WTC11 (cell line): ENCODE measurements around the gene PLEKHH2. TPM values are rescaled to one million over a fixed set of nuclear protein-coding genes. Genes with fewer than 3 reads are reported as not detected.

Experiments
- ATAC-seq: fragments of 200-7000 bp; cut with Tn5 transposase; 2 replicates; pipeline ENCODE4 v1.10.0; 2021; ENCODE audit warnings: mild to moderate bottlenecking, moderate library complexity
- Bru-seq: library from RNA; stranded (reverse); fragments of 400-500 nt; gene quantifications from one replicate; lab custom pipeline; 2021; lab: Mats Ljungman, UMichigan
- CTCF ChIA-PET: fragments of 300-600 bp; sonication (Branson Sonifier 250); formaldehyde crosslinking; loops from one replicate; lab custom pipeline; 2021; ENCODE audit warnings: antibody characterized with exemption; lab: Charles Lee
- POLR2A ChIA-PET: fragments of 350-600 bp; sonication (Branson Sonifier 250); formaldehyde crosslinking; loops from one replicate; lab custom pipeline; 2021; ENCODE audit warnings: antibody characterized with exemption; lab: Charles Lee
- DNase-seq: peaks from one replicate; pipeline ENCODE4 v3.0.0; 2021; ENCODE audit warnings: low spot score
- H3K27ac Mint-ChIP-seq: 2 replicates; pipeline ENCODE4 v1.8.0; 2021; ENCODE audit warnings: mixed read lengths
- H3K27me3 Mint-ChIP-seq: 2 replicates; pipeline ENCODE4 v1.8.0; 2021; ENCODE audit warnings: low read depth, mild to moderate bottlenecking, moderate library complexity, mixed read lengths
- H3K36me3 Mint-ChIP-seq: 2 replicates; pipeline ENCODE4 v1.8.0; 2021; ENCODE audit warnings: mixed read lengths
- H3K4me1 Mint-ChIP-seq: 2 replicates; pipeline ENCODE4 v1.8.0; 2022; ENCODE audit warnings: mixed read lengths
- H3K4me3 Mint-ChIP-seq: 2 replicates; pipeline ENCODE4 v1.8.0; 2021; ENCODE audit warnings: mild to moderate bottlenecking, moderate library complexity, mixed read lengths
- H3K9me3 Mint-ChIP-seq: 2 replicates; pipeline ENCODE4 v1.8.0; 2021; ENCODE audit warnings: mixed read lengths
- ELF4 ChIP-seq: sonication (generic); formaldehyde crosslinking; IDR thresholded peaks from 2 replicates; pipeline ENCODE4 v1.8.1; 2022; ENCODE audit warnings: low read depth, mild to moderate bottlenecking, moderate library complexity, missing genetic modification reagents
- ESRRA ChIP-seq: sonication (generic); formaldehyde crosslinking; IDR thresholded peaks from 2 replicates; pipeline ENCODE4 v1.8.1; 2022; ENCODE audit warnings: mild to moderate bottlenecking, missing genetic modification reagents, borderline replicate concordance
- FOXP1 ChIP-seq: sonication (generic); formaldehyde crosslinking; IDR thresholded peaks from 2 replicates; pipeline ENCODE4 v1.8.0; 2022; ENCODE audit warnings: missing genetic modification reagents, mild to moderate bottlenecking, moderate library complexity, borderline replicate concordance
- HMGA2 ChIP-seq: fragments of 250-450 bp; sonication (Bioruptor Pico); IDR thresholded peaks from 2 replicates; pipeline ENCODE4 v1.4.0; 2021; ENCODE audit warnings: mild to moderate bottlenecking, moderate library complexity
- MYBL2 ChIP-seq: sonication (generic); formaldehyde crosslinking; IDR thresholded peaks from 2 replicates; pipeline ENCODE4 v1.8.1; 2023; ENCODE audit warnings: mild to moderate bottlenecking, moderate library complexity, missing genetic modification reagents
- NFYB ChIP-seq: sonication (generic); formaldehyde crosslinking; conservative IDR thresholded peaks from 2 replicates; pipeline ENCODE4 v1.8.0; 2022; ENCODE audit warnings: low read depth, missing genetic modification reagents
- PRRX2 ChIP-seq: fragments of 250-450 bp; sonication (Bioruptor Pico); IDR thresholded peaks from 2 replicates; pipeline ENCODE4 v1.8.0; 2021; ENCODE audit warnings: mild to moderate bottlenecking
- SP1 ChIP-seq: sonication (generic); formaldehyde crosslinking; conservative IDR thresholded peaks from 2 replicates; pipeline ENCODE4 v1.8.1; 2022; ENCODE audit warnings: missing genetic modification reagents
- ZBTB21 ChIP-seq: sonication (generic); formaldehyde crosslinking; IDR thresholded peaks from 2 replicates; pipeline ENCODE4 v1.8.1; 2023; ENCODE audit warnings: mild to moderate bottlenecking, missing genetic modification reagents, borderline replicate concordance
- ZNF263 ChIP-seq: sonication (generic); formaldehyde crosslinking; IDR thresholded peaks from 2 replicates; pipeline ENCODE4 v1.8.1; 2022; ENCODE audit warnings: low read depth, mild to moderate bottlenecking, moderate library complexity, missing genetic modification reagents
- ZNF423 ChIP-seq: fragments of 250-450 bp; sonication (Bioruptor Pico); IDR thresholded peaks from 2 replicates; pipeline ENCODE4 v2.1.2; 2022; ENCODE audit warnings: mild to moderate bottlenecking, moderate library complexity
- long read RNA-seq, 3 experiments: library from RNA in 1 of 3; library from capped mRNA in 1 of 3; library from polyadenylated mRNA in 1 of 3; unstranded in 2 of 3; stranded (forward) in 1 of 3; transcript quantifications; one replicate each; pipeline ENCODE4 v2.0.0, GENCODE V29; 2021
- total RNA-seq: library from RNA; stranded (reverse); gene quantifications from 3 replicates; pipeline ENCODE4 v1.2.3, GENCODE V29; 2021
- TF ChIP-seq, protein P1 (sequence below): sonication (generic); formaldehyde crosslinking; IDR thresholded peaks from 2 replicates; pipeline ENCODE4 v1.8.1; 2023; ENCODE audit warnings: mild to moderate bottlenecking, missing genetic modification reagents
- TF ChIP-seq, protein P2 (sequence below): sonication (generic); formaldehyde crosslinking; IDR thresholded peaks from 2 replicates; pipeline ENCODE4 v1.8.1; 2023; ENCODE audit warnings: mild to moderate bottlenecking, moderate library complexity, missing genetic modification reagents
- TF ChIP-seq, protein P3 (sequence below): fragments of 250-450 bp; sonication (Bioruptor Pico); IDR thresholded peaks from 2 replicates; pipeline ENCODE4 v2.1.2; 2022; ENCODE audit warnings: mild to moderate bottlenecking, moderate library complexity
- TF ChIP-seq, protein P4 (sequence below): sonication (generic); formaldehyde crosslinking; IDR thresholded peaks from 2 replicates; pipeline ENCODE4 v1.8.0; 2022; ENCODE audit warnings: mild to moderate bottlenecking, missing genetic modification reagents
- TF ChIP-seq, protein P5 (sequence below): sonication (generic); formaldehyde crosslinking; IDR thresholded peaks from 2 replicates; pipeline ENCODE4 v1.8.0; 2022; ENCODE audit warnings: mild to moderate bottlenecking, missing genetic modification reagents

The PLEKHH2 gene
- 5.8 to 7.1 TPM (median 7.0 TPM) in 3 replicates for total RNA-seq
- Bru-seq, nascent RNA, result percentile 49 among the genes with signal in this experiment
- long read RNA-seq, experiment 1, full-length matches to known transcripts, result 2 of 15 reads
- long read RNA-seq, experiment 1, partial matches to known transcripts, result 5 of 15 reads
- long read RNA-seq, experiment 1, other reads (novel, unspliced or antisense), result 8 of 15 reads
- long read RNA-seq, experiment 2, partial matches to known transcripts, result 1 of 3 reads
- long read RNA-seq, experiment 2, other reads (novel, unspliced or antisense), result 2 of 3 reads
- long read RNA-seq, experiment 3, partial matches to known transcripts, result 0 of 1 reads
- long read RNA-seq, experiment 3, other reads (novel, unspliced or antisense), result 1 of 1 reads

DNA sequence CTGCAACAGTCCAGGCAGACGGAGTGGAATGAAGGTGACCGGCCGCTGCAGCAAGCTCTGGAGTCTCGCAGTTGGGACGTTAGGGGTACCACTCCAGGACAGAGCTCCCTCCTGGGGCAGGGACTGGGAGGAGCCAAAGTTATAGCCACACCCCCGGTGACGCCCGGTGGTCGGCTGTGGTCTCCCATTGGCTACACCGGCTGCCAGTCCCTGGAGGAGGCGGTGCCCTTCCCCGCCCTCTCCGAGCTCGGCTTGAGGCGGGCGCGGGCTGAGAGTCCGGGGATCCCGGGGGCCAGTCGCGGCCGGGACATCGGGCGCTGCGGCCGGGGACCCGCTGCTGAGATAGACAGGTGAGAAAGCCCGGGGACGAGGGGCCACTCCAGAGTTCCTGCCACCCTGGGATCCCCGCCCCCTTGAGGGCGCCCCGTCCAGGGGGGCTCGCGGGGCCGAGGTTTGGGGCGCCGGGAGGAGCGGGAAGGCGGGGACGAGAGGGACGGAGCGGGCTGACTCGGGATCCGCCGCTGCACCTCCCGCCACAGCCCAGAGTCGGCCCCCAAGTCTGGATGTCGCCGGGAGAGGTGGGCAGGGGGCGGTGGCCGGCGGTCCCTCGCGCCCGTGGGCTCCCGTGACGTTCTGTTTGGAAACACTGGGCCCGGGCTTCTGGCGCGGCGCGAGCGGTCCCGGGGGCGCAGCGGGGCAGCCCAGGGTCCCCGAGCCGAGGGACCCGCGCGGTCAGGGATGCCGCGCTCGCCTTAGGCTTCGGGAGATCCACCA lies at the start of gene PLEKHH2:
Gene PLEKHH2 (plus strand): TSS at position 231 of the 774 bp plus-strand sequence. CDS start 7,414 bp downstream, outside the sequence.
- H3K4me1 Mint-ChIP-seq, result peaks cover 20% of the 10 kb centered on the region
- 0 out of 2 replicates have a peak within 1 kb of the TSS, but pooled peaks have one; percentile 44 for H3K27ac Mint-ChIP-seq
- ATAC-seq (peak; percentile 99), DNase-seq (peak; percentile 95)
- POLR2A ChIA-PET, result interaction anchor here (0.6 kb wide), 1 partner anchor 19 kb away, joined by 3 read pairs; no protein-coding TSS in a partner anchor
- CTCF ChIA-PET, result interaction anchor here (0.5 to 2.1 kb wide), 8 partner anchors 21 to 161 kb away, joined by 3 to 9 read pairs (median 3); partner anchors contain the start of gene DYNC2LI1
- H3K4me3 Mint-ChIP-seq, result peak within 1 kb of the TSS; percentile 80
- TF ChIP-seq SP1 (peak; percentile 98), HMGA2 (CRISPR knock-in tag) (no peak), NFYB (CRISPR knock-in tag) (peak; percentile 96), FOXP1 (peak; percentile 29; the same call in 1 of the 2 replicates), ZNF423 (peak; percentile 35), ZNF263 (CRISPR knock-in tag) (peak; percentile 16; the same call in 1 of the 2 replicates), ZBTB21 (CRISPR knock-in tag) (no peak)
- TF ChIP-seq, protein P1, sequence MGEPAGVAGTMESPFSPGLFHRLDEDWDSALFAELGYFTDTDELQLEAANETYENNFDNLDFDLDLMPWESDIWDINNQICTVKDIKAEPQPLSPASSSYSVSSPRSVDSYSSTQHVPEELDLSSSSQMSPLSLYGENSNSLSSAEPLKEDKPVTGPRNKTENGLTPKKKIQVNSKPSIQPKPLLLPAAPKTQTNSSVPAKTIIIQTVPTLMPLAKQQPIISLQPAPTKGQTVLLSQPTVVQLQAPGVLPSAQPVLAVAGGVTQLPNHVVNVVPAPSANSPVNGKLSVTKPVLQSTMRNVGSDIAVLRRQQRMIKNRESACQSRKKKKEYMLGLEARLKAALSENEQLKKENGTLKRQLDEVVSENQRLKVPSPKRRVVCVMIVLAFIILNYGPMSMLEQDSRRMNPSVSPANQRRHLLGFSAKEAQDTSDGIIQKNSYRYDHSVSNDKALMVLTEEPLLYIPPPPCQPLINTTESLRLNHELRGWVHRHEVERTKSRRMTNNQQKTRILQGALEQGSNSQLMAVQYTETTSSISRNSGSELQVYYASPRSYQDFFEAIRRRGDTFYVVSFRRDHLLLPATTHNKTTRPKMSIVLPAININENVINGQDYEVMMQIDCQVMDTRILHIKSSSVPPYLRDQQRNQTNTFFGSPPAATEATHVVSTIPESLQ, result no peak
- TF ChIP-seq, protein P2, sequence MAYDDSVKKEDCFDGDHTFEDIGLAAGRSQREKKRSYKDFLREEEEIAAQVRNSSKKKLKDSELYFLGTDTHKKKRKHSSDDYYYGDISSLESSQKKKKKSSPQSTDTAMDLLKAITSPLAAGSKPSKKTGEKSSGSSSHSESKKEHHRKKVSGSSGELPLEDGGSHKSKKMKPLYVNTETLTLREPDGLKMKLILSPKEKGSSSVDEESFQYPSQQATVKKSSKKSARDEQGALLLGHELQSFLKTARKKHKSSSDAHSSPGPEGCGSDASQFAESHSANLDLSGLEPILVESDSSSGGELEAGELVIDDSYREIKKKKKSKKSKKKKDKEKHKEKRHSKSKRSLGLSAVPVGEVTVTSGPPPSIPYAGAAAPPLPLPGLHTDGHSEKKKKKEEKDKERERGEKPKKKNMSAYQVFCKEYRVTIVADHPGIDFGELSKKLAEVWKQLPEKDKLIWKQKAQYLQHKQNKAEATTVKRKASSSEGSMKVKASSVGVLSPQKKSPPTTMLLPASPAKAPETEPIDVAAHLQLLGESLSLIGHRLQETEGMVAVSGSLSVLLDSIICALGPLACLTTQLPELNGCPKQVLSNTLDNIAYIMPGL, result peak; percentile 69; the same call in 1 of the 2 replicates
- peaks cover 5% of the 10 kb centered on the region for H3K9me3 Mint-ChIP-seq
- H3K36me3 Mint-ChIP-seq, result peaks cover 4% of the 10 kb centered on the region; the same call in 1 of the 2 replicates
- H3K27me3 Mint-ChIP-seq, result peaks cover 23% of the 10 kb centered on the region

DNA sequence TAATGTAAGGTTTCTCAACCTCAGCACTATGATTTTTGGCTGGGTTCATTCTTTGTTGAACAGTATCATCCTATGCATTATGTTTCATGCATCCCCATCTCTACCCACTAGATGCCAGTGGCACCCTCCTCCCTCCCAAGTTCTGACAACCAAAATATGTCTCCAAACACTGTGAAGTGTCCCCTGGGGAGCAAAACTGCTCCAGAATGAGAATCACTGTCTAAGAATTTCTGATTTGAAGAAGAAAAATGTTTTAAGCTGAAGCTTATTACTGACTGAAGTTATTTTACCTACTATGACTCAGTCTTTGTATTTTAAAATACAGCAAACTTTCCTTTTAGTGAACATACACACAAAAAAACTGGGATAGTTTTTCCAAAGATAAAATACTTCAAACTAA lies 44.6 kb upstream of the PLEKHH2 start:
- no peaks in the 10 kb centered on the region for H3K9me3 Mint-ChIP-seq
- no peak for DNase-seq
- peaks cover 6% of the 10 kb centered on the region; the same call in 1 of the 2 replicates for H3K36me3 Mint-ChIP-seq
- H3K4me3 Mint-ChIP-seq, result no peak overlapping the region
- TF ChIP-seq ESRRA (CRISPR knock-in tag), result no peak
- TF ChIP-seq, protein P3, sequence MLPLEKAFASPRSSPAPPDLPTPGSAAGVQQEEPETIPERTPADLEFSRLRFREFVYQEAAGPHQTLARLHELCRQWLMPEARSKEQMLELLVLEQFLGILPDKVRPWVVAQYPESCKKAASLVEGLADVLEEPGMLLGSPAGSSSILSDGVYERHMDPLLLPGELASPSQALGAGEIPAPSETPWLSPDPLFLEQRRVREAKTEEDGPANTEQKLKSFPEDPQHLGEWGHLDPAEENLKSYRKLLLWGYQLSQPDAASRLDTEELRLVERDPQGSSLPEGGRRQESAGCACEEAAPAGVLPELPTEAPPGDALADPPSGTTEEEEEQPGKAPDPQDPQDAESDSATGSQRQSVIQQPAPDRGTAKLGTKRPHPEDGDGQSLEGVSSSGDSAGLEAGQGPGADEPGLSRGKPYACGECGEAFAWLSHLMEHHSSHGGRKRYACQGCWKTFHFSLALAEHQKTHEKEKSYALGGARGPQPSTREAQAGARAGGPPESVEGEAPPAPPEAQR (CRISPR knock-in tag), result no peak
- TF ChIP-seq, protein P4, sequence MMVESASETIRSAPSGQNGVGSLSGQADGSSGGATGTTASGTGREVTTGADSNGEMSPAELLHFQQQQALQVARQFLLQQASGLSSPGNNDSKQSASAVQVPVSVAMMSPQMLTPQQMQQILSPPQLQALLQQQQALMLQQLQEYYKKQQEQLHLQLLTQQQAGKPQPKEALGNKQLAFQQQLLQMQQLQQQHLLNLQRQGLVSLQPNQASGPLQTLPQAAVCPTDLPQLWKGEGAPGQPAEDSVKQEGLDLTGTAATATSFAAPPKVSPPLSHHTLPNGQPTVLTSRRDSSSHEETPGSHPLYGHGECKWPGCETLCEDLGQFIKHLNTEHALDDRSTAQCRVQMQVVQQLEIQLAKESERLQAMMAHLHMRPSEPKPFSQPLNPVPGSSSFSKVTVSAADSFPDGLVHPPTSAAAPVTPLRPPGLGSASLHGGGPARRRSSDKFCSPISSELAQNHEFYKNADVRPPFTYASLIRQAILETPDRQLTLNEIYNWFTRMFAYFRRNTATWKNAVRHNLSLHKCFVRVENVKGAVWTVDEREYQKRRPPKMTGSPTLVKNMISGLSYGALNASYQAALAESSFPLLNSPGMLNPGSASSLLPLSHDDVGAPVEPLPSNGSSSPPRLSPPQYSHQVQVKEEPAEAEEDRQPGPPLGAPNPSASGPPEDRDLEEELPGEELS (CRISPR knock-in tag), result no peak
- no peak for TF ChIP-seq PRRX2 (CRISPR knock-in tag)
- TF ChIP-seq, protein P5, sequence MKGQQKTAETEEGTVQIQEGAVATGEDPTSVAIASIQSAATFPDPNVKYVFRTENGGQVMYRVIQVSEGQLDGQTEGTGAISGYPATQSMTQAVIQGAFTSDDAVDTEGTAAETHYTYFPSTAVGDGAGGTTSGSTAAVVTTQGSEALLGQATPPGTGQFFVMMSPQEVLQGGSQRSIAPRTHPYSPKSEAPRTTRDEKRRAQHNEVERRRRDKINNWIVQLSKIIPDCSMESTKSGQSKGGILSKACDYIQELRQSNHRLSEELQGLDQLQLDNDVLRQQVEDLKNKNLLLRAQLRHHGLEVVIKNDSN (CRISPR knock-in tag), result no peak
- TF ChIP-seq MYBL2 (CRISPR knock-in tag), result no peak
- TF ChIP-seq ZNF263 (CRISPR knock-in tag), result no peak
- no peak for TF ChIP-seq ELF4
- CTCF ChIA-PET, result interaction anchor here (1.4 kb wide), 1 partner anchor 15 kb away, joined by 5 read pairs; no protein-coding TSS in a partner anchor
- no peak overlapping the region for H3K27ac Mint-ChIP-seq
- H3K4me1 Mint-ChIP-seq, result peaks cover 10% of the 10 kb centered on the region
- ATAC-seq, result no peak
- no peaks in the 10 kb centered on the region for H3K27me3 Mint-ChIP-seq
- POLR2A ChIA-PET, result no interaction called here
